ENCODE measurements around the gene PREX1. TPM values are rescaled to one million over a fixed set of nuclear protein-coding genes. Genes with fewer than 3 reads are reported as not detected.

PREX1 gene
- total and polyA plus RNA-seq, 2 of the 4 experiments (the other 2 are of a cell fraction) = 0.67 to 0.72 TPM

GRCh38 chr20:48652961-48653705 lies 174.7 kb downstream of the PREX1 start:
- Histone ChIP-seq H2BK120ac (ENCODE audit: low read depth, low read length) (no peak overlapping the region), H3K27me3 (ENCODE audit: control insufficient read depth, insufficient read depth, low read length) (peaks cover 2% of the 10 kb centered on the region; the same call in 1 of the 2 replicates), H3K9ac (ENCODE audit: low read depth, low read length) (no peak overlapping the region), H4K5ac (ENCODE audit: low read depth, low read length) (no peak overlapping the region), H4K20me1 (ENCODE audit: insufficient read depth, low read length) (no peaks in the 10 kb centered on the region), H2BK5ac (ENCODE audit: low read depth, low read length, poor library complexity, severe bottlenecking) (no peak overlapping the region), H3K18ac (ENCODE audit: low read depth, low read length) (no peak overlapping the region), H3K56ac (ENCODE audit: extremely low read depth, insufficient read depth, low read length) (no peak overlapping the region), H3K4me1 (ENCODE audit: control insufficient read depth, insufficient read depth, low read length) (no peaks in the 10 kb centered on the region; the same call in 1 of the 2 replicates), H3K79me1 (ENCODE audit: low read depth in 1 of 2, low read length in 2 of 2) (no peaks in the 10 kb centered on the region), H4K91ac (ENCODE audit: insufficient read depth, low read depth, low read length) (no peak overlapping the region), H3K36me3 (ENCODE audit: control insufficient read depth, insufficient read depth, low read length) (no peaks in the 10 kb centered on the region), H2BK15ac (ENCODE audit: low read depth, low read length) (no peak overlapping the region), H2AK5ac (ENCODE audit: low read depth, low read length) (no peak overlapping the region), H2BK20ac (ENCODE audit: low read depth, low read length) (no peak overlapping the region), H3K14ac (replicated peaks; ENCODE audit: low read depth, low read length) (no peak overlapping the region), H4K8ac (ENCODE audit: low read depth in 2 of 2, low read length in 2 of 2) (no peak overlapping the region), H3K9me1 (ENCODE audit: insufficient read depth, low read length) (no peaks in the 10 kb centered on the region; the same call in 1 of the 2 replicates), H3K23ac (ENCODE audit: low read depth, low read length) (no peak overlapping the region), H2AK9ac (replicated peaks; ENCODE audit: low read depth, low read length, poor library complexity) (peak overlapping the region; percentile 58), H3K4me3 (ENCODE audit: insufficient read depth, low read depth, low read length) (no peak overlapping the region), H3K4ac (ENCODE audit: low read depth, low read length) (no peak overlapping the region), H3K9me3 (ENCODE audit: control insufficient read depth, insufficient read depth, low read length) (no peaks in the 10 kb centered on the region), H3K27ac (ENCODE audit: insufficient read depth, low read length) (no peak overlapping the region), H2AFZ (replicated peaks; ENCODE audit: low read length, poor library complexity) (peak overlapping the region; percentile 17), H3K4me2 (ENCODE audit: low read depth, low read length) (no peak overlapping the region)
- no peak for DNase-seq
- intact Hi-C loops (cut with micrococcal nuclease) = loop anchor here (10.0 kb wide), 1 partner anchor 172 kb away; the partner anchor contains the start of gene PREX1
- in situ Hi-C loops (cut with MboI; ENCODE audit: low sequenced_read_pairs) = no loop called here
- WGBS, 2 experiments (ENCODE audit: extremely low coverage in 2 of 2, insufficient read length in 1 of 2) = 18% methylated on average over 8 of the region's 16 CpGs; no CpG with 5 or more reads in 1 of the 2 experiments
- ATAC-seq (ENCODE audit: low read depth) = no peak; the same call in 1 of the 2 replicates
- dilution Hi-C loops (cut with HindIII; ENCODE audit: low sequenced_read_pairs, unreplicated experiment) = no loop called here
- no TSS peak for BruUV-seq (replicated peaks)
- CTCF ChIA-PET = no interaction called here
- POLR2A ChIA-PET (ENCODE audit: unreplicated experiment) = no interaction called here
- TF ChIP-seq FOS (IDR thresholded peaks at IDR 0.05; ENCODE audit: low read depth, low read length) (no peak), BHLHE40 (IDR thresholded peaks at IDR 0.05; ENCODE audit: low read depth, low read length) (no peak), RFX5 (IDR thresholded peaks at IDR 0.05; ENCODE audit: low read depth, low read length) (no peak), POLR2A (IDR thresholded peaks at IDR 0.05; ENCODE audit: low read depth, low read length) (no peak), CEBPB (IDR thresholded peaks at IDR 0.05; ENCODE audit: low read depth, low read length) (no peak)
